AG04450 (cell line): ENCODE results near the gene ADAMTS4. TPM values are rescaled to one million over a fixed set of nuclear protein-coding genes. Genes with fewer than 3 reads are reported as not detected.

Experiments used
- polyA plus RNA-seq: library from polyadenylated mRNA; depleted of rRNA; stranded (reverse); fragments of >200 nt; gene quantifications from 2 replicates; pipeline ENCODE4 v1.2.3, GENCODE V29; 2011; rRNA removed
- small RNA-seq: library from RNA; depleted of rRNA; stranded (forward); fragments of <200 nt; gene quantifications from one replicate; pipeline ENCODE3, GENCODE V24; 2012; ENCODE audit warnings: low read depth; ENCODE audit not compliant: insufficient read length

Gene ADAMTS4
- polyA plus RNA-seq, 1 experiment: 0.52 TPM

Small RNAs within 50 kb of the gene (small RNA-seq; reads per million reads assigned to genes)
- not detected for gene RF01225

Other genes starting within 250 kb of the ADAMTS4 start
- gene ITLN2, start 244.2 kb downstream of the ADAMTS4 start, polyA plus RNA-seq: not detected in 2 replicates
- 1.7 and 2.0 TPM in 2 replicates for gene F11R, start 177.9 kb downstream of the ADAMTS4 start, polyA plus RNA-seq
- gene TSTD1, start 160.1 kb downstream of the ADAMTS4 start, polyA plus RNA-seq: 0.33 TPM in 1 of 2 replicates, not detected in the other
- 32.6 and 37.6 TPM in 2 replicates for gene USF1, start 153.1 kb downstream of the ADAMTS4 start, polyA plus RNA-seq
- gene ARHGAP30, start 129.2 kb downstream of the ADAMTS4 start, polyA plus RNA-seq: not detected in 2 replicates
- gene NECTIN4, start 109.5 kb downstream of the ADAMTS4 start, polyA plus RNA-seq: 0.02 and 0.16 TPM in 2 replicates
- gene KLHDC9, start 100.7 kb downstream of the ADAMTS4 start, polyA plus RNA-seq: 1.1 and 1.6 TPM in 2 replicates
- gene PFDN2, start 81.0 kb downstream of the ADAMTS4 start, polyA plus RNA-seq: 84.2 and 101 TPM in 2 replicates
- gene NIT1, start 80.9 kb downstream of the ADAMTS4 start, polyA plus RNA-seq: 19.2 and 24.3 TPM in 2 replicates
- gene DEDD, start 66.4 kb downstream of the ADAMTS4 start, polyA plus RNA-seq: 34.9 and 38.0 TPM in 2 replicates
- 129 and 146 TPM in 2 replicates for gene UFC1, start 45.1 kb downstream of the ADAMTS4 start, polyA plus RNA-seq
- gene USP21, start 39.6 kb downstream of the ADAMTS4 start, polyA plus RNA-seq: 15.4 and 16.2 TPM in 2 replicates
- 9.7 and 9.8 TPM in 2 replicates for gene PPOX, start 32.6 kb downstream of the ADAMTS4 start, polyA plus RNA-seq
- gene B4GALT3, start 21.5 kb downstream of the ADAMTS4 start, polyA plus RNA-seq: 21.8 and 24.7 TPM in 2 replicates
- gene NDUFS2, start 3.3 kb upstream of the ADAMTS4 start, polyA plus RNA-seq: 150 and 155 TPM in 2 replicates
- gene FCER1G, start 16.2 kb upstream of the ADAMTS4 start, polyA plus RNA-seq: 0.37 and 0.66 TPM in 2 replicates
- not detected in 2 replicates for gene APOA2, start 24.6 kb upstream of the ADAMTS4 start, polyA plus RNA-seq
- gene TOMM40L, start 27.0 kb upstream of the ADAMTS4 start, polyA plus RNA-seq: 9.3 and 9.9 TPM in 2 replicates
- gene NR1I3, start 39.1 kb upstream of the ADAMTS4 start, polyA plus RNA-seq: not detected in 2 replicates
- not detected in 2 replicates for gene PCP4L1, start 59.7 kb upstream of the ADAMTS4 start, polyA plus RNA-seq
- 0.71 and 0.89 TPM in 2 replicates for gene MPZ, start 110.9 kb upstream of the ADAMTS4 start, polyA plus RNA-seq
- gene SDHC, start 115.3 kb upstream of the ADAMTS4 start, polyA plus RNA-seq: 311 and 335 TPM in 2 replicates
- gene CFAP126, start 168.8 kb upstream of the ADAMTS4 start, polyA plus RNA-seq: not detected in 2 replicates